Measurements from ENCODE around the gene TMEM128.

GRCh38 chr4:4254199-4254598 lies 6.2 kb upstream of the TMEM128 start:
- TF ChIP-seq TCF7 (IDR thresholded peaks at IDR 0.05; ENCODE audit: low read depth), result no peak
- no peak for TF ChIP-seq KAT8 (CRISPR knock-in tag; IDR thresholded peaks at IDR 0.05)
- no peak for TF ChIP-seq ZNF558 (CRISPR knock-in tag; IDR thresholded peaks at IDR 0.05; ENCODE audit: borderline replicate concordance)
- TF ChIP-seq MAZ (IDR thresholded peaks at IDR 0.05; ENCODE audit: borderline replicate concordance, low read depth, low read length), result no peak
- TF ChIP-seq MAZ (CRISPR knock-in tag; IDR thresholded peaks at IDR 0.05; ENCODE audit: low read depth), result no peak
- TF ChIP-seq SAP130 (CRISPR knock-in tag; IDR thresholded peaks at IDR 0.05; ENCODE audit: low read depth), result no peak
- no peak for TF ChIP-seq CTCF (CRISPR knock-in tag; IDR thresholded peaks at IDR 0.05)
- TF ChIP-seq MAFG (CRISPR knock-in tag; IDR thresholded peaks at IDR 0.05), result no peak
- TF ChIP-seq NFKBIZ (CRISPR knock-in tag; IDR thresholded peaks at IDR 0.05), result no peak
- TF ChIP-seq EP300 (IDR thresholded peaks at IDR 0.05; ENCODE audit: low read depth in 2 of 2, low read length in 2 of 2), result no peak
- TF ChIP-seq EP300 (CRISPR knock-in tag; IDR thresholded peaks at IDR 0.05; ENCODE audit: borderline replicate concordance), result no peak

Data from HepG2 (cell line).